ENCODE results near the gene IL17A.
A peak's percentile ranks its signal among the peaks of the same experiment; 100 is the strongest.
"Not testable (repeated sequence)": the region's sequence is repeated elsewhere in the genome, so short reads cannot be mapped to it uniquely, and the experiment has no call there.

The IL17A gene

DNA sequence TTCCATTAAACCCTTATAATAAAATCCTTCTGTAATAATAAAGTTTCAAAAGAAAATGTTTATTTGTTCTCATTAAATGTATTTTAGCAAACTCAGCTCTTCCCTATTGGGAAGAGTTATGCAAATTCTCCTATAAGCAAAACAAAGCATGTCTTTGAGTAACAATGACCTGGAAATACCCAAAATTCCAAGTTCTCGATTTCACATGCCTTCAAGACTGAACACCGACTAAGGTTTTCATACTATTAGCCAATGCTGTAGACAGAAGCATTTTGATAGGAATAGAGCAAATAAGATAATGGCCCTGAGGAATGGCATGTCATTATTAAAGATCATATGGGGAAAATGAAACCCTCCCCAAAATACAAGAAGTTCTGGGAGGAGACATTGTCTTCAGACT, 3.8 kb downstream of the IL17A start:
- no peak overlapping the region for H3K27ac Mint-ChIP-seq
- H3K27me3 Mint-ChIP-seq = peaks cover 16% of the 10 kb centered on the region
- no peaks in the 10 kb centered on the region for H3K36me3 Mint-ChIP-seq
- no peaks in the 10 kb centered on the region for H3K4me1 Mint-ChIP-seq
- no peak overlapping the region for H3K4me3 Mint-ChIP-seq
- H3K9me3 Mint-ChIP-seq = no peaks in the 10 kb centered on the region

DNA sequence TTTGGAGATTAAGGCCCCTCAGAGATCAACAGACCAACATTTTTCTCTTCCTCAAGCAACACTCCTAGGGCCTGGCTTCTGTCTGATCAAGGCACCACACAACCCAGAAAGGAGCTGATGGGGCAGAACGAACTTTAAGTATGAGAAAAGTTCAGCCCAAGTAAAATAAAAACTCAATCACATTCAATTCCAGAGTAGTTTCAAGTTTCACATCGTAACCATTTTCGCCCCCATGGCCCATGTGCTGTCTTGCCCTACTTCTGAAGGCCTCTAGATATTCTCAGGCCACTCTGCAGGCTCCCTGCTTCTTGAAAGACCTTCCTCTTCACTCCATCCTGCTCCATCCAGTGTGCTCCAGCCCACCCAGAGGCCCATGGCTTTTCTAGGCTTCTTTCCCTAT, 4.2 kb downstream of the IL17A start:
- Mint-ChIP-seq H3K9me3 (no peaks in the 10 kb centered on the region), H3K4me3 (no peak overlapping the region), H3K36me3 (no peaks in the 10 kb centered on the region), H3K27me3 (peaks cover 15% of the 10 kb centered on the region), H3K27ac (no peak overlapping the region), H3K4me1 (no peaks in the 10 kb centered on the region)

DNA sequence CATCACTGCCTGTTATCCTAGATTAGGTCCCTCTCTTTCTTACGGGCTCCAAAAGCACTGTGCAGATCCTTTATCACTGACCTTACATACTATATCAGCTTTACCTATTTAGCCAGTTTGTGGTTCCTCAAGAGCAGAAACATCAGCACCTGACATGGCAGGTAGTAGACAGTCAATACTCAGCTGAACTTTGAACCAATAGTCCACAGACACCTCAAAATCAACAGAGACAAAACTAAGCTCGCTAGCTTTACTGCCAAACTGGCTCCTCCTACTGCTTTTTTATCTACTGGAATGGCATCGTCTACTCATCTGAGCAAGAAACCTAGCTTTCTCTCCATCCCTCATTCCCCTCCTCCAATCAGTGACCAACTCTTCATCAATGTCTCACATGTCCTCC, 5.6 kb downstream of the IL17A start:
- no peaks in the 10 kb centered on the region for H3K36me3 Mint-ChIP-seq
- H3K4me3 Mint-ChIP-seq = no peak overlapping the region
- no peak overlapping the region for H3K27ac Mint-ChIP-seq
- H3K4me1 Mint-ChIP-seq = no peaks in the 10 kb centered on the region
- H3K27me3 Mint-ChIP-seq = peaks cover 11% of the 10 kb centered on the region
- H3K9me3 Mint-ChIP-seq = no peaks in the 10 kb centered on the region

DNA sequence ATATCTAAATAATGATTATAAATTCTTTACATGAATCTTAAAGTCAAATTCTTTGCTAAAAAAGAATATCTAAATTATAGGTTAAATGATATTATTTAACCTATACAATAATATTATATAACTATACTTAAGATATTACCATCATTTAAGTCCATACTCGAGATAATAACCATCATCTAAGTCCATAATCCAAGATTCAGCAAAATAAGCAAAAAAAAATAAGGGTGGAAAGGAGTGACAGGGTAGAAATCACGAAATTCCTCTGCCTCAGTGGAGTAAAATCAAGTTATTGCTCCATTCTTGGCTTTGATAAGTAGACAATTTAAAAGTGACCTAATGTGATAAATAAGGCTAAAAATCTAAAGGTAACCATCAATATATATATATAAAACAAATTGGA, 9.7 kb downstream of the IL17A start:
- H3K4me3 Mint-ChIP-seq = no peak overlapping the region
- peaks cover 5% of the 10 kb centered on the region for H3K9me3 Mint-ChIP-seq
- no peaks in the 10 kb centered on the region for H3K4me1 Mint-ChIP-seq
- no peak overlapping the region for H3K27ac Mint-ChIP-seq
- H3K27me3 Mint-ChIP-seq = peaks cover 7% of the 10 kb centered on the region
- H3K36me3 Mint-ChIP-seq = peaks cover 6% of the 10 kb centered on the region

DNA sequence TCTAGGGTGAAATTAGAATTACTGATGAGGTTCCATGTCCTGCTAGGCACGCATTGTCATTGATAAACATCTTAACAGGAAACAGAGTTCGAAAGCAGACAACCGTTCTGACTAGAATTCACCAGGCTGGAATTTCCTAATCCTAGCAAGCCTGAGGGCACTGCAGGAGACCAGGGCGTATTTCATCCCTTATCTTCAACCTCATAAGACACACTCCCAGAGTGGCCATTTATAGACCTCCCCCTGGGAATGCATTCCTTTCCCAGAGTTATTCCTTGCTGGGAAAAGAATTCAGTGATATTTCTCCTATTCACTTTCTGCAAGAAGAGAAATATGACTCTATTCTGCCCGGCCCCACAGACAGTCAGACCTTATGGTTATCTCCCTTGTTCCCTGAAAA, 13.9 kb downstream of the IL17A start:
- H3K4me3 Mint-ChIP-seq, H3K9me3 Mint-ChIP-seq, H3K4me1 Mint-ChIP-seq, H3K27ac Mint-ChIP-seq, H3K27me3 Mint-ChIP-seq, H3K36me3 Mint-ChIP-seq: not testable (repeated sequence)

DNA sequence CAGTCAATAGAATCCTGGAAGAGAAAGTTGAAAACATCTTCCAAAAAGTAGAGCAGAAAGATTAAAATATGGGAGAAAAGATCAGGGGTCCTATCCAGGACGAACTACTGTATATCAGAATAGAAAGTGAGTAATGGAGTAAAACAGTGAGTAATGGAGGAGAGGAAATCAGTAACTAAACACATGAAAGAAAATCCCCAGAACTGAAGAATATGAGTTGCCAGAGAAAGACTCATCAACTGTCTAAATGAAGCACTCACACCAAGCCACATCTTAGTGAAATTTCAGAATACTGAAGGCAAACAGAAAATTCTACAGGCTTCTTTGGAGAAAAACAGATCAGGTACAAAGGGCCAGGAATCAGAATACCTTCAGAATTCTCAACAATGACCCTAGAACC, 14.9 kb downstream of the IL17A start:
- Mint-ChIP-seq H3K36me3 (peaks cover 6% of the 10 kb centered on the region), H3K4me1 (no peaks in the 10 kb centered on the region), H3K9me3 (peaks cover 8% of the 10 kb centered on the region), H3K27me3 (peaks cover 6% of the 10 kb centered on the region), H3K4me3 (no peak overlapping the region), H3K27ac (peak overlapping the region; percentile 15)

DNA sequence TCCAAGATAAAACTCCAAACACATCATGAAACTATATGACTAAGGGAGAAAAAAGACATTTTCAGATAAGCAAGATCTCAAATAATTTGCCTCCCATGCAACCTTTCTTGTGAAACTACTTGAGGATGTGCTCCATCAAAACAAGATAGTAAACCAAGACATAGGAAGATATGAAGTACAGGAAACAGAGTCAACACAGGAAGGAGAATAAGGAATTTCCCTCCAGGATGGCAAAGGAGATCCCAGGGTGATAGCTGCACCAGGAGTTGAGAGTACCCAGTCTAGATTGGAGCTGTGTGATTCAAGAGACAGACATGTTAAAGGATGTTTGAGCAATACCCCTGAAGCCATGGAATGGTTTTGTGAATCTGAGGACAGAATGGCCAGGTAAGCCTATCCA, 15.3 kb downstream of the IL17A start:
- no peaks in the 10 kb centered on the region for H3K4me1 Mint-ChIP-seq
- no peak overlapping the region for H3K4me3 Mint-ChIP-seq
- peaks cover 6% of the 10 kb centered on the region for H3K36me3 Mint-ChIP-seq
- H3K9me3 Mint-ChIP-seq = peaks cover 8% of the 10 kb centered on the region
- no peak overlapping the region for H3K27ac Mint-ChIP-seq
- H3K27me3 Mint-ChIP-seq = peaks cover 6% of the 10 kb centered on the region

DNA sequence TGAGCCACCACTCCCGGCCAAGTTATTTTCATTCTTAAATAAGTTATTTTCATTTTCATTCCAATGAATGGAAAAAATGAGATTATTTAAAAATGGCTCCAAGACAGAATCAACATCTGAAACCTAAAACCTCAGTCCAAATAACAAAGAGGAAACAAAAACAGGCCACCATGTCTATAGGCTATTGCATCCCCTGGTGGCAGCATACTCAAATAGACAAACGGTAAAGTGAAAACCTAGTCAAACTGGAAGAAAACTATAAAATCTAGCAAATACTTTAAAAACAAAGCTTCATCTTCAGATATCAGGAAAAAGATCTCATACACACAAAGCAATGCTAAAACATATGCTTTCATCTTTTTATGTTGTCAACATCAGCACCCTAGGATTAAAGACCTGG, 20.9 kb downstream of the IL17A start:
- no peak overlapping the region for H3K4me3 Mint-ChIP-seq
- H3K4me1 Mint-ChIP-seq = no peaks in the 10 kb centered on the region
- H3K27me3 Mint-ChIP-seq = peaks cover 8% of the 10 kb centered on the region
- H3K27ac Mint-ChIP-seq = no peak overlapping the region
- H3K36me3 Mint-ChIP-seq = no peaks in the 10 kb centered on the region
- no peaks in the 10 kb centered on the region for H3K9me3 Mint-ChIP-seq

DNA sequence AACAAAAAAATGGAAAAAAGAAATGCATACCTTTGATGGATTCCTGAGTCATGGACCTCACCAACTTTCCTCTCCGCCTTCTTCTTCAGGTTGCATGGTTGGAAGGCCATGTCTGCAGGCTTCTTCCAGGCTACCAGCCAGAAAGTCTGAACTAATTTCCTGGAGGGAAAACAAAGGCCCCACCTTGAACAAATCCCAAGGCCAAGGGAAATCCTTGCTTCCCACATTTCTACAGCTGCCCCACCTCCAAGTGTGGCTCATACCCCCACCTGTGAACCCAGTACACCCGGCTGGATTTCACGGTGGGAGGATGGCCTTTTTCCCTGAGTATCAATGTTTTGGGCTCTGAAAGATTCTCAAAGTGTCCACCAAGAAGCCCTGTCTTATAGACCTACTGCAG, 22.4 kb downstream of the IL17A start:
- H3K27me3 Mint-ChIP-seq = peaks cover 5% of the 10 kb centered on the region
- H3K4me3 Mint-ChIP-seq = no peak overlapping the region
- H3K27ac Mint-ChIP-seq = no peak overlapping the region
- peaks cover 12% of the 10 kb centered on the region for H3K4me1 Mint-ChIP-seq
- no peaks in the 10 kb centered on the region for H3K9me3 Mint-ChIP-seq
- H3K36me3 Mint-ChIP-seq = no peaks in the 10 kb centered on the region

DNA sequence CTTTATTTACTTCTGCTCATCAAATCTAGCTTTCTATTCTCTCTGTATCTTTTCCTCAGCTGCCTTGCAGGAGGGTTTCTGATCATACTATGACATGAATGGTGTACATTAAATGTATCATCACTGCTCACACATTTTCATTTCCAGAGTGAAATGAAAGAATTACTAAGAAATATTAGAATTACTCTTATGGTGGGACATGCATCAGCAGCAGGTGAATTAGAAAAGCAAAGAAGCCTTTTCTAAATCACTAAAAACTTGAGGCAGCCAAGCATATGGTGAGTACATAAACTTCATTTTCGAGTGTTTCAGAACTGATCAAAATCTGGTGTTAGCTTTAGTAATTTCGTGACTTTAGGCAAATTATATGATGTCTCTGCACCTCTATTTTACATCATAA, 23.6 kb downstream of the IL17A start:
- H3K27ac Mint-ChIP-seq = no peak overlapping the region
- no peaks in the 10 kb centered on the region for H3K36me3 Mint-ChIP-seq
- H3K9me3 Mint-ChIP-seq = no peaks in the 10 kb centered on the region
- no peak overlapping the region for H3K4me3 Mint-ChIP-seq
- H3K27me3 Mint-ChIP-seq = peaks cover 5% of the 10 kb centered on the region
- peaks cover 12% of the 10 kb centered on the region for H3K4me1 Mint-ChIP-seq

DNA sequence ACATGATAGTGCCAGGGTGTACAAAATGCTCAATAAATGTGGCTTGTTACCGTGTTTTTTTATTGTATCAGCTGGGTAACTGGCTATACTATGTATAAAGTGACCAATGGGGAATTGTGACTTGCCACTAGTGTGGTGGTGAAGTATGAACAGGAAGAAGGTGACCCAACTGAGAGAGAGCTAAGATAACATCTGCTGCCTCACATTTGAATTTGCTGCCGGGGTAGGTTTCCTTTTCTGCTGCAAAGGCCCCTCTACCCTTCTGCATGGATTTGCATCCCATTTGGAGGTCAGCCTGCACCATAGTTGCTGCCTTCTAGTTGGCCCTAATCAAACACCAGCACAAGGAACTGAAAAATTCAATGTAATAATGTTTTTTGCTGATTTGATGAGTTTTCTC, 24.1 kb downstream of the IL17A start:
- H3K4me3 Mint-ChIP-seq = no peak overlapping the region
- H3K36me3 Mint-ChIP-seq = no peaks in the 10 kb centered on the region
- H3K4me1 Mint-ChIP-seq = peaks cover 12% of the 10 kb centered on the region
- H3K27ac Mint-ChIP-seq = no peak overlapping the region
- H3K27me3 Mint-ChIP-seq = peaks cover 5% of the 10 kb centered on the region
- H3K9me3 Mint-ChIP-seq = no peaks in the 10 kb centered on the region

DNA sequence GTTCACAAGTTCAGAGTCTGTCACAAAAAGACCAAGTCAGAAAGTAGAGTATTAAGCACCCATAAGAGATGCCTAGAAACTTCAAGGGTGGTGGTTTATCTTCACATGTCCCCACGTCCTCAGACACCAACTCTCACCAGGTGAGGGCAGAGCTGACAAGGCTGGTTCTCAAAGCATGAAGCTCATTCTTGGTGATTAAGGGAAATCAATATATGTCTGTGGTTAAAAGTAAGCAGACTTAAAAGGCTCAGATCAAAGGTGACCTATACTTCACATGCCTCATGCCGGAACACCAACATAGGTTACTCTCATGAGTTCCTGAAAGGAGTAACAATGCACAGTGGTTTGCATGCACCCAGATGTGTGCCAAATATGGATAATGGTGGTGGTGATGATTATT, 27.0 kb downstream of the IL17A start:
- peaks cover 12% of the 10 kb centered on the region for H3K4me1 Mint-ChIP-seq
- no peaks in the 10 kb centered on the region for H3K9me3 Mint-ChIP-seq
- H3K4me3 Mint-ChIP-seq = no peak overlapping the region
- no peak overlapping the region for H3K27ac Mint-ChIP-seq
- no peaks in the 10 kb centered on the region for H3K27me3 Mint-ChIP-seq
- H3K36me3 Mint-ChIP-seq = no peaks in the 10 kb centered on the region

DNA sequence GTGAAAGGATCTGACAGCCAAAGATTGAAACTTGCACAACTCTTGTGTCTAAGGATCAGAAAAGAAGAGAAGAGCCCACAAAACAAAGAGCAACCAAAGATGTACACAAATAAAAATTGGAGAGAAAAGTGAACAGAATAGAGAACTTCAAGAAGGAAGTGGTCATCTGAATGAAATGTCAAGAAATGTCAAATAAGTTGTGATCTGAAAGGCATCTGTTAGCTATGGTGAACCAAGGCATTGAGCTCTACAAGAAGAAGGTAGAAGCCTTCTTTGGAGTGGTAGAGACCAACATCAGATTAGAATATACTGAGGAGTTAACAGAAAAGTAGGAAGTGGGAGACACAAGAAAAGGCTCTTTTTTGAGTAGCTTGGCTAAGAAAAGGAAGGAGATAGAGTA, 29.6 kb downstream of the IL17A start:
- Mint-ChIP-seq H3K9me3 (no peaks in the 10 kb centered on the region), H3K27ac (no peak overlapping the region), H3K27me3 (no peaks in the 10 kb centered on the region), H3K4me3 (no peak overlapping the region), H3K36me3 (no peaks in the 10 kb centered on the region), H3K4me1 (peaks cover 12% of the 10 kb centered on the region)

DNA sequence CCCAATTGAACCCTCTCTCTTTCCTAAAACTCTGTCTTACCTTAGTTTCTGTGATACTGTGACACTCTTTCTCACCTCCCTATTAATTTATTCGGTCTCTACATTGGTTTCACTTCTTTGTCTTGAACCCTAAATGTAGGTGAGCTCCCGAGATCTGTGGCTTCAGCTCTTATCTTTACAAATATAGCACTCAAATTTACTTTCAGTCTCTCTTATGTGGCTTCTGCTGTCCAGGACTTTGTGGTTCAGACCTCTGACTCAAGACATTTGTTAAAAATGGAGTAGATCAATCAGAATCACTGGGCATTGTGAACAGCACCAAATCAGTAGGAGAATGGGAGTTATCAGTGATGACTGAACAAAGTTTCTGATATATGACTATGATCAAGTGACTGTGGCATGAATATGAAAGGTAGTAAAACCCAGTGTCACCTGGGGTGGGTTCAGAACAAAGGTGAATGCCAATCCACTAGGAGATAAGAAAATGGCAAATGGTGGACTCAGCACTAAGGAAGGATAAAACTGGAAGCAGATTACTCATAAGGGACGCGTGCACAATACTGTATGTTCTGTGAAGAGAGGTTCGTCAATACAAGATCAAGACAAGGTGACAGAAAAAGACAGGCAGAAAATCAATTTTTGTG, 30.9 kb downstream of the IL17A start:
- no peaks in the 10 kb centered on the region for H3K9me3 Mint-ChIP-seq
- no peak overlapping the region for H3K27ac Mint-ChIP-seq
- H3K36me3 Mint-ChIP-seq = no peaks in the 10 kb centered on the region
- H3K4me1 Mint-ChIP-seq = peaks cover 19% of the 10 kb centered on the region
- H3K4me3 Mint-ChIP-seq = no peak overlapping the region
- no peaks in the 10 kb centered on the region for H3K27me3 Mint-ChIP-seq

DNA sequence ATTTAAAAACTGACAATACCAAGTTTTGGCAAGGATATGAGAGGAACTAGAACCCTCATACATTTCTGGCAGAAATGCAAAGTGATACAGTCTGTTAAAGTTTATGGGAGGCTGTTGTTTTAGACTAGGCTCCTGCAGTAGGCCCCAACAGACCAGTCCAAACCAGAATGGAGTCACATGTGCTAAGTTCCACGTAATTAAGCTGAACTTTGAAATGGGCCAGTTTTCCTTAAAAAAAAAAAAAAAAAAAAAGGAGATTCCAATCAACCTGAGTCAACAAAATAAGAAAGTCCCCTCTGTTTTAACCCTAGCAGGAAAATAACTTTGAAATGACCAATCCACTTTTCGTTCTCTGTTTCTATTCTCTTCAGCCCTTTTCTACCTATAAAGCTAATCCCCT, 31.6 kb downstream of the IL17A start:
- Mint-ChIP-seq H3K27ac (no peak overlapping the region), H3K36me3 (no peaks in the 10 kb centered on the region), H3K4me3 (no peak overlapping the region), H3K4me1 (peaks cover 12% of the 10 kb centered on the region), H3K9me3 (no peaks in the 10 kb centered on the region), H3K27me3 (no peaks in the 10 kb centered on the region)

DNA sequence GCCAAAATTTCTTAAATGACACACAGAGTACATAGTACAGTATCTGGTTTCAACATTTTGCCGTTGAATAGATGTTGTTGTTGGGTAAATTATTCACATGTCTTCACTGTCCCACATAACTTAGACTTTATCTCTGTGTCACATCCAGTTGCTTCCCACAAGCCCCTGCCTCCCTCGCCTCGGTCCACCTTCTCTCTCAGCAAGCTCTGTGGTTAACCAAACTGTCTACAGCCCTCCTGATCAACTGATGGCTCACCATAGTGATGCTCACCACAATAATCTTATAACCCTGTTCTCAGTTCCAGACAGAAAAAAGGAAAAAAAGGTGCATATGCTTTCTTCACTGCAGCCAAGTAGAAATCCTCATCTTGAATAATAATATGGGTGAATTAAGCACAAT, 35.1 kb downstream of the IL17A start:
- Mint-ChIP-seq H3K27me3 (no peaks in the 10 kb centered on the region), H3K4me1 (peaks cover 7% of the 10 kb centered on the region), H3K27ac (peak overlapping the region; percentile 20), H3K4me3 (no peak overlapping the region), H3K9me3 (no peaks in the 10 kb centered on the region), H3K36me3 (no peaks in the 10 kb centered on the region)

DNA sequence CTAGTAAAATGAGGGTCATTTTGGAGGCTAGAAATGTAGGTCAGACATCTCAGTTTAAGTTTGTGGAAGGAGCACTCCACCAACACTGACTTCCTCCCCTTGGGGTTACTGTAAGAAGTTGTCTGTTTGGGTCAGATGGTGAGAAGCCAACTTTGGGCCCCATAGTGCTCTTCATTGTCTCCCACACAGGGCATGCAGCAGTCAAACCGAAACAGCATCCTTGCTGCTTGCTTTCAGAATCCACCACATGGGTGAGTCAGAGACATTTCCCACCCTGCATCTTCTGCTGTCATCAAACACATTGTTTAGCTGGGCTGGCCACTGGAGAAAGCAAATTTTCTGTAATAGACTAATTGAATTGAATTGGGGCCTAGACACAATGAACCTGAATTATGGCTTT, 41.3 kb downstream of the IL17A start:
- Mint-ChIP-seq H3K9me3 (no peaks in the 10 kb centered on the region), H3K4me1 (peaks cover 10% of the 10 kb centered on the region), H3K27ac (peak overlapping the region; percentile 10), H3K4me3 (no peak overlapping the region), H3K27me3 (no peaks in the 10 kb centered on the region), H3K36me3 (no peaks in the 10 kb centered on the region)
